ENCODE results near the gene FAM222B.
A peak's percentile ranks its signal among the peaks of the same experiment; 100 is the strongest.
"Not testable (repeated sequence)": the region's sequence is repeated elsewhere in the genome, so short reads cannot be mapped to it uniquely, and the experiment has no call there.

The FAM222B gene

GRCh38 chr17:28722417-28723158 is 120.0 kb downstream of the FAM222B start:
- no peak for TF ChIP-seq POLR2A (IDR thresholded peaks at IDR 0.05; ENCODE audit: low read depth, low read length)
- no peak for DNase-seq (ENCODE audit: insufficient read length, low spot score)
- FAIRE-seq, result no peak

GRCh38 chr17:28720997-28721329 is 121.6 kb downstream of the FAM222B start:
- not testable (repeated sequence) for FAIRE-seq; DNase-seq (ENCODE audit: insufficient read length, low spot score)

- no peak for DNase-seq (ENCODE audit: insufficient read length, low spot score)
- no peak for FAIRE-seq
- no peak for TF ChIP-seq POLR2A (IDR thresholded peaks at IDR 0.05; ENCODE audit: low read depth, low read length)
These were observed 122.2 kb downstream of the FAM222B start for GRCh38 chr17:28720247-28720996.

GRCh38 chr17:28719021-28719433 is 123.6 kb downstream of the FAM222B start:
- FAIRE-seq (no peak), DNase-seq (ENCODE audit: insufficient read length, low spot score) (no peak)
- no peak for TF ChIP-seq POLR2A (IDR thresholded peaks at IDR 0.05; ENCODE audit: low read depth, low read length)

GRCh38 chr17:28718333-28719020 is 124.1 kb downstream of the FAM222B start:
- DNase-seq (ENCODE audit: insufficient read length, low spot score) (no peak), FAIRE-seq (no peak)
- no peak for TF ChIP-seq POLR2A (IDR thresholded peaks at IDR 0.05; ENCODE audit: low read depth, low read length)

GRCh38 chr17:28717578-28718332 is 124.8 kb downstream of the FAM222B start, which contains the start of gene RAB34:
RAB34 (minus strand) TSS chr17:28717868; CDS start chr17:28717266, 602 bp downstream.
- TF ChIP-seq POLR2A (IDR thresholded peaks at IDR 0.05; ENCODE audit: low read depth, low read length), result peak; percentile 76
- FAIRE-seq (no peak), DNase-seq (ENCODE audit: insufficient read length, low spot score) (peak; percentile 88)

GRCh38 chr17:28716740-28717577 is 125.6 kb downstream of the FAM222B start:
- DNase-seq (ENCODE audit: insufficient read length, low spot score) (no peak), FAIRE-seq (no peak)
- TF ChIP-seq POLR2A (IDR thresholded peaks at IDR 0.05; ENCODE audit: low read depth, low read length), result peak; percentile 18; the same call in 1 of the 2 replicates

- DNase-seq (ENCODE audit: insufficient read length, low spot score) (no peak), FAIRE-seq (no peak)
- no peak for TF ChIP-seq POLR2A (IDR thresholded peaks at IDR 0.05; ENCODE audit: low read depth, low read length)
These were observed 127.4 kb downstream of the FAM222B start for GRCh38 chr17:28715217-28715616.

- DNase-seq (ENCODE audit: insufficient read length, low spot score), result no peak
- TF ChIP-seq POLR2A (IDR thresholded peaks at IDR 0.05; ENCODE audit: low read depth, low read length), result no peak
- no peak for FAIRE-seq
These were observed 128.3 kb downstream of the FAM222B start for GRCh38 chr17:28714281-28714680.

- no peak for FAIRE-seq
- DNase-seq (ENCODE audit: insufficient read length, low spot score), result no peak
- TF ChIP-seq POLR2A (IDR thresholded peaks at IDR 0.05; ENCODE audit: low read depth, low read length), result no peak
These were observed 129.7 kb downstream of the FAM222B start for GRCh38 chr17:28712705-28713415.

- no peak for FAIRE-seq
- no peak for TF ChIP-seq POLR2A (IDR thresholded peaks at IDR 0.05; ENCODE audit: low read depth, low read length)
These were observed 130.4 kb downstream of the FAM222B start for GRCh38 chr17:28712032-28712704.

GRCh38 chr17:28711723-28712031 is 130.9 kb downstream of the FAM222B start, which contains the start of gene PROCA1:
PROCA1 (minus strand) TSS chr17:28711888; CDS start chr17:28711660, 228 bp downstream.
- DNase-seq (ENCODE audit: insufficient read length, low spot score) (no peak), FAIRE-seq (no peak)
- TF ChIP-seq POLR2A (IDR thresholded peaks at IDR 0.05; ENCODE audit: low read depth, low read length), result no peak

More at GRCh38 chr17:28712032-28712704, 130.4 kb downstream of the FAM222B start:
- no peak for DNase-seq (ENCODE audit: insufficient read length, low spot score)

Data from H54 (cell line).